Measurements from ENCODE around the gene TOR4A.

TOR4A gene

DNA sequence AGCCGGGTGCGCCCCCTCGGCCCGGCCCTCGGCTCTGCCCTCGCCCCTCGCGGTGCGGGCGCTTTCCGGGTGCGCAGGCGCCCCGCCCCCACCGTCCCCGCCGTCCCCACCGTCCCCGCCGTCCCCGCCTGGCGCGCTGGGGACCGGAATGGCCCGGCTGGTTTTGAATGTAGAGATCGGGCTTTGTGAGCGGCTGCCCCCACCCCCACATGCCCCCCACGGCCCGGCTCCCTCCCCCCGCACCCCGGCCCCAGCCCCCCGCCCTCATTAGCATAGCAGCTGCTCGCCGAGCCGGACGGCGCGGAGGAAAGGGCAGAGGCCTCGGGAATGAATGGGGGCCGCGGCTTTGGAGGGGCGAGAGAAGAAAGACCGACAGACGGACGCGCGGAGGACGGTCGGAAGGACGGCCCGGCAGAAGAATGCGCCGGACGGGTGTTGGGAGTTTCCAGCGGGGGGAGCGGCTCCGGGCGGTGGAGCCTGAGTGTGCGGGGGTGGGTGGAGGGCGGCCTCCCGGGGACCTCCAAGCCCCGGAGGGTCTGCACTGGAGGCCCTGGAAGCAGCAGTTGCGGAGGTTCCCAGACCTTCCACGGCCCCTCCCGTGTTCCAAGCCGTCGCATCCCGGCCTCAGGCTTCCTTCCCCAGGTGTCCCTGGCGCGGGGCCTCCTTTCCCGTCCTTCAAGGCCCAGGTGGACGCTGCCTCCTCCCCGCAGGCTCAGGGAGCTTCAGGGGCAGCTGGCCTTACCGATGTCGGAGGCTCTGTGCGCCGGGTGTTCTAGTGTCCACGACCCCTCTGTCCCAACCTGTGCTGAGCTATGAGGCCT lies 18.5 kb downstream of the TOR4A start:
- FAIRE-seq = no peak

GRCh38 chr9:137296670-137297664 lies 19.4 kb downstream of the TOR4A start:
- FAIRE-seq = no peak

- FAIRE-seq = no peak
Measured at GRCh38 chr9:137297966-137298365, 20.4 kb downstream of the TOR4A start.

GRCh38 chr9:137298401-137299202 lies 21.1 kb downstream of the TOR4A start:
- FAIRE-seq = no peak

DNA sequence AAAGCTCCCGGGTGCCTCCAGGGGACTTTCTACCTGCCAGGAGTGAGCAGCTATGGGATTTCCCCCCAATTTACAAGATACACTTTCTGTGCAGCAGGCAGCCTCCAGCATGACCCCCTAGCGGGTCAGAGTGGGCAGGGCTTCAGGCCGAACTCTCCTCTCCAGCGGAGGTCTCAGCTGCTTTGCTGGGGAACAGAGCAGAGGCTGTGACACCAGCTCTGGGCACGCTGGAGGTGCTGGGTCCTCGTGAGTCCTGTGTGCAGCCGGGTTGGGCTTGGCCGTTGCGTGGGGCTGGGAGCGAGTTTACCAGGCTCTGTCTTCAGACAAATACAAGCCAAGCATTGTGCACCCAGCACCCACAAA lies 21.7 kb downstream of the TOR4A start:
- no peak for FAIRE-seq

- FAIRE-seq = no peak
Measured at GRCh38 chr9:137299938-137300337, 22.4 kb downstream of the TOR4A start.

GRCh38 chr9:137300567-137301080 lies 23.1 kb downstream of the TOR4A start:
- no peak for FAIRE-seq

DNA sequence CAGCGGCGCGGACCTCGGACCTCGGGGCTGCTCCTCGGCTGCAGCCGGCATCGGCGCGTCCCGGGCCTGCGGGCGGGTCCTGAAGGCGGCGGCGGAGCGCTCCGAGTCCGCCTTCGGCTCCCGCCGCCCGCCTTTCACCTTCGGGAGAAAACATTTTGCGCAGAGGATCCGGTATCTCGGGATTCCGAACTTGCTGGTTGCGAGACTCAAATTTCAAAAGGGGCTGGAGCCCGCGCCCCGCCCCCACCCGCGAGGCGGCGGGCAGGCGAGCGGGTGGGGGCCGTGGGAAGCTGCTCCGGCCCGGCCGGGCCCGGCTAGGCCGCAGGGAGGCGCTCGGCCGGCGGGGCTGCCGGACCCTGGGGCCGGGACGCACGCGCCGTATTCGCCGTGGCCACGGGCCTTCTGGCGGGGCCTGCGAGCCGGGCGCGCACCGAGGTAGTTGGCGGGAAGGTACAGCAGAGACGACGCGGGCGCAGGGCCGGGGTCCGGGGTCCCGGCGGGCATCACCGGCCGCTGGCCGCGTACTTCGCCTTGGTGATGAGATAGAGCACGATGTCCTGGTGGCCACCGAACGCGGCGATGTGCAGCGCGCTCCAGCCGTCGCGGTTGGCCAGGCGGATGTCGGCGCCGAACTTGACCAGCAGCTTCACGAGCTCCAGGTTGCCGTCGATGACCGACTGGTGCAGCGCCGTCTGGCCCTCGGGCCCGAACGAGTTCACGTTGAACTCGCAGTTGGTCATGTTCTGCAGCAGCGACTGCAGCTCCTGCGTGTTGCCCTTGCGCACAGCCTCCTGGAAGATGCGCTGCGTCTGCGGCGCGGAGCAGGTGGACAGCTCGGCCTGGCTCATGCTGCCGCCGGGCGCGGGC lies 23.8 kb downstream of the TOR4A start:
- FAIRE-seq = no peak

DNA sequence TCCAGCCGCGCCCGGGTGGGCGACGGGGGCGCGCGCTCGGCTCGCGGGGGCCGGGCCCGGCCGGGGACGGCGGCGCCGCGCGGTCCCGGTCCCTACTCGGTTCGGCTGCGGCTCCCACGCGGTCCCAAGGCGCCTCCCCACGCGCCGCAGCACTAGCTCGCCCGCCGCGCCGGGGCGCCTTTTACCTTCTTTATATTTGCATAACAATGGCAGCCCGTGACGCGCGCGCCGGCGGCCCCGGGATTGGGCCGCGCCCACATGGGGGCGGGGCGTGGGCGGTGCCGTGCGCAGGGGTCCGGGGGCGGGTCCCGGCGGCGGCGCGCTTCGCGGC lies 24.6 kb downstream of the TOR4A start, which contains the start of gene NRARP:
Gene NRARP (minus strand): TSS at position 154 of the 331 bp plus-strand sequence. CDS start 343 bp downstream, outside the sequence.
- no peak for FAIRE-seq

- no peak for FAIRE-seq
Measured at GRCh38 chr9:137302449-137303150, 25.1 kb downstream of the TOR4A start.

DNA sequence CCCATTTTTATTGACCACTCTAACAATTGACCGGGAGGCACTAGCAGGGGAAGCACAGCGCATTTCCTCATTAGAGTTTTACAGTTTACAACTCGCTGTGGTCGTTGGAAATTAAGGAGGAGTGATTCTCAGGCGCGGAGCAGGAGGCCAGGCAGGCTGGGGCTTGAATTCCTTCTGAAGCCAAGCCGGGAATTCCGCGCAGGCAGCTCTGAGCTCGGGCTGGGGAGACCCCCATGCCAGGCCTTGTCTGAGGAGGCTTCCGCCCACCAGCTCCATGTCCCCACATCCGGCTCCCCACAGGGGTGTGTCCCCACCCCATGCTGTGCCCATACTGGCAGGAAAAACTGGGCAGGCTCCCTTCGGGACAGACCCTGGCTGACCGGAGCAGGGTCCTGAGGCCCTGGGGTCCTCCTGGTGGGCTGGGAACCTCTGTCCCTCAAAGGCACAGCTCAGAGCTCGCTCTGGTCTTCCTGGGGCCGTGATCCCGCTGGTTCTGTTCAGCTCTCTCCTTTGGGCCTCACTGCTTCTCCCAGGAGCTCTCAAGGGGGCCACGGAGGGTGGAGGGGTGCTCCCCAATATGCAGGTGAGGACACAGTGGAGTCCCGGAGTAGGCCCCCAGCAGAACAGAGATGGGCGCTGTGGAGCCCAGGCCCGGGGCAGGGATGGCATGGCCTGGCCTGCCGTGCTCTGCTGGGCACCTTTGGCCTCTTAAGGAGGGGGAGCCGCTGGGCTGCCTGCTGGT lies 25.8 kb downstream of the TOR4A start:
- no peak for FAIRE-seq

- FAIRE-seq = no peak
Measured at GRCh38 chr9:137303893-137304382, 26.4 kb downstream of the TOR4A start.

DNA sequence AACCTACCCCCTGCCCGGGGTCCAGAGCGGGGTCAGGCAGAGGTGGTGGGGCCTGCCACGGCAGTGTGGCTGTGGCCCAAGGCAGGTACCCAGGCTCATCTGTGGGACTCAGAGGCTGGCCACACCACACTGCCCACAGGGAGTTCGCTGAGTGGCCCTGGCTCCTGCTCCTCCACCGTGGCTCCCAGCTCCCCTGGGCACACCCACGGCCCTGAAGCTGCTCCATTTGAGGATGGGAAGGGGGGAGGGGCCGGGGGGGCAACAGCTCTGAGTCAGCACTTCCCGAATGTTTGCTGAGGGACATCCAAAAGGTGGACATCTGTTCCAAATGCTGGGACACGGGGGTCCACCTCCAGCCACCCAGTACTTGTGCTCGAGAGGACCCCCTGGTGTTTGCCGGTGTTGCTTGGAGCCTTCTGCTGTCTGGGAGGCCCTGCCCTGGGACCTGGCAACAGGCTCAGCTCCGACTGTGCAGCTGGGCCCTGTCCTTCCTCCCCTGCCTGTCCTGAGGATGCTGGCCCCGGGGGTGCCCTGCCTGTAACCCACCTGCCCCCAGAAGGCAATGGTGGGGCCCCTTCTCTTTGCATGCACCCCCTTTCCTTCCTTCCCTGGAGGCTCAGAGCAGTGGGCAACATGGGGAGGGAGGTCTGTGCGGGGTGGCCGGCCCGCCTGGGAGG lies 27.0 kb downstream of the TOR4A start:
- no peak for FAIRE-seq

GRCh38 chr9:137305060-137305797 lies 27.7 kb downstream of the TOR4A start:
- FAIRE-seq = no peak

- no peak for FAIRE-seq
Measured at GRCh38 chr9:137305798-137306065, 28.2 kb downstream of the TOR4A start.

DNA sequence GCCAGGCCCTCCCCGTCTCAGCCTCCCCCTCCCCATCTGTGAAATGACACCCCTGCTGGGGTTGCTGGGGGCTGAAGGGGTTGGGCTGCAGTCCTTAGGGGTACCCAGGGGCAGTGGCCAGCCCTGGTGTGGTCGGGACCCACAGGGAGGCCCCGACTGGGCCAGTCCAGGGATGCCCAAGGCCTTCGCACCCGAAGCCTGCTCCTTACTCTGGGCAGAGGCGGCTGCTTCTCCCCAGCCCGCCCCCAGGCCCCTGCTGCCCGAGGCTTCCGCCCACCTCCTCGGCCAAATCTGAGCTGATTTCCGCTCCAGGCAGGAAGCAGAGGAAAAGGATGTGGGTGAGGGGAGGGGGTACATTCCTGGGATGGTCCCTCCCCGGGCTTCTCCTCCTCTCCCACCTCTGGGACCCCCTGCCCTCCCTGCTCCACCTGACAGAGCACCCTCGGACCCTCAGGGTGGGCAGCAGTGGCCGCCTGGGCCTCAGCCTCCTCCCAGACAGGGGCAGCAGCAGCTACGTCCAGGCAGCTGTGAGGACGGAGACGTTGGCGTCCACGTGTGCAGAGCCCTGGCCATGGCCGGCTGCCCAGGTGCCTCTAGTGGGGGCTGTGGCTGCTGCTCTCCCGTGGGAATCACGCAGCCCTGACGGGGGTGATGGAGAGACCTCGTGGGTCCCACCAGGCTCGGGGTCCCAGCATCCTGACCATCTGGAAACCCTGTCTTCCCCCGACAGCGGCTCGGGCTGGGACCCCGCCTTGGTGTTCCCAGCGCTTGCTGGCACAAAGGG lies 28.7 kb downstream of the TOR4A start:
- FAIRE-seq = no peak

DNA sequence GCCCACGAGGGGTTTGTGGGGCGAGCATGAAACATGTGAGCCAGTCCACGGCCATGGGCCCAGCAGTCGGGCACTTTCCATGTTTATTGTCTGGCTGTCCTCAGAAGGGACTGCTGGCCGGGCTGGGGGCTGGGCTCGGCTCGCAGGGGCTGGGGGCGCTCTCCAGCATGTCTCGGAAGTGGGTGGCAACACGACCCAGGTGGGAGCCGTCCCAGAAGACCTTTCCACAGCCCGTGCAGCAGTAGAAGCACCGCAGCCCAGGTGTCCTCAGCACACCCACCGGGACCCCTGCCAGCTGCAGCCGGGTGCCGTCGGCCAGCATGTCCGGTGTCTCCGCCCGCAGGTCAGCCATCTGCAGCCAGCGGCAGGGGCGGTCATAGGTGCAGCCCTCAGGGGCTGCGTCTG lies 29.3 kb downstream of the TOR4A start:
- no peak for FAIRE-seq
